Epithelial cell of esophagus (primary cell): ENCODE data around the gene COL13A1.

Source experiments
- DNase-seq: peaks from one replicate; pipeline ENCODE4 v3.0.0; 2010; ENCODE audit warnings: low read depth
- H3K4me3 ChIP-seq: 2 replicates; pipeline ENCODE4 v1.5.1; 2011; ENCODE audit warnings: mild to moderate bottlenecking, low read length, control low read depth
- TF ChIP-seq, protein P1 (sequence below): IDR thresholded peaks from 2 replicates; pipeline ENCODE4 v1.5.1; 2011; ENCODE audit warnings: low read depth, mild to moderate bottlenecking, low read length, control low read depth, inconsistent platforms; ENCODE audit not compliant: insufficient read depth; ENCODE audit errors: missing control alignments

Gene COL13A1

DNA sequence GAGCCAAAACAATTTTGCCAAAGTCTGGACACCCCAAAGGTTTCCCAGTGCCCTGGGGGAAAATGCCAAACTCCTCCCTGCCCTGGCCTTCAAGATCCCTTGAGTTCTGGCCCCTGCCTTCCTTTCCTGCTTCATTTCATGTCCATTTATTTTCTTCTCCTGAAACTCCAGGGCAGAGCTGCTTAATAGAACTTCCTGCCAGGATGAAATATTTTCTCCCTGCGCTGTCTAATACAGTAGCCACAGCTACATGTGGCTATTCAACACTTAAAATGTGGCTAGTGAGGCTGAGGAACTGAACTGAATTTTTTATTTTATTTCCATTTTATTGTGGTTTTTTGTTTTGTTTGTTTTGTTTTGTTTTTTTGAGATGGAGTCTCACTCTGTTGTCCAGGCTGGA, 49.6 kb downstream of the COL13A1 start:
- no peak overlapping the region for H3K4me3 ChIP-seq
- no peak for DNase-seq
- TF ChIP-seq, protein P1, sequence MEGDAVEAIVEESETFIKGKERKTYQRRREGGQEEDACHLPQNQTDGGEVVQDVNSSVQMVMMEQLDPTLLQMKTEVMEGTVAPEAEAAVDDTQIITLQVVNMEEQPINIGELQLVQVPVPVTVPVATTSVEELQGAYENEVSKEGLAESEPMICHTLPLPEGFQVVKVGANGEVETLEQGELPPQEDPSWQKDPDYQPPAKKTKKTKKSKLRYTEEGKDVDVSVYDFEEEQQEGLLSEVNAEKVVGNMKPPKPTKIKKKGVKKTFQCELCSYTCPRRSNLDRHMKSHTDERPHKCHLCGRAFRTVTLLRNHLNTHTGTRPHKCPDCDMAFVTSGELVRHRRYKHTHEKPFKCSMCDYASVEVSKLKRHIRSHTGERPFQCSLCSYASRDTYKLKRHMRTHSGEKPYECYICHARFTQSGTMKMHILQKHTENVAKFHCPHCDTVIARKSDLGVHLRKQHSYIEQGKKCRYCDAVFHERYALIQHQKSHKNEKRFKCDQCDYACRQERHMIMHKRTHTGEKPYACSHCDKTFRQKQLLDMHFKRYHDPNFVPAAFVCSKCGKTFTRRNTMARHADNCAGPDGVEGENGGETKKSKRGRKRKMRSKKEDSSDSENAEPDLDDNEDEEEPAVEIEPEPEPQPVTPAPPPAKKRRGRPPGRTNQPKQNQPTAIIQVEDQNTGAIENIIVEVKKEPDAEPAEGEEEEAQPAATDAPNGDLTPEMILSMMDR, result no peak

DNA sequence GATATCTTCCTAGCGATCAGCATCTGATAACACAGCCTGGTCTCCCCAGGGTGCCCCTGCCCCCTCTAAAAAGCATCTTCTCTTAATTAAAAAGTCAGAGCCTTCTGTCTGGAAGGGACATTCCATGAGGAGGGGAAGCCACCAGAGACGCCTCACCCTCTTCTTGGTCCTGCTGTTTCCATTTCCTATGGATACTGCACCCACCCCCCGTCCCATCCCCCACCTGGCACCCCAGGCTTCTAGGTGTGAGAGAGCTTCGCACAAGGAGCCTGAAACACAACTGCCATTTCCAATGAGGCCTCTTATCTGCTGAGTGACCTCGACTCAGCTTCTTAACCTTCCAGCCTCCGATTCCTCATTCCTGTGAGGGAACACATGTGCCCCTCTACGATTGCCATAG, 51.4 kb downstream of the COL13A1 start:
- DNase-seq, result no peak
- TF ChIP-seq, protein P1, result no peak
- H3K4me3 ChIP-seq, result no peak overlapping the region

DNA sequence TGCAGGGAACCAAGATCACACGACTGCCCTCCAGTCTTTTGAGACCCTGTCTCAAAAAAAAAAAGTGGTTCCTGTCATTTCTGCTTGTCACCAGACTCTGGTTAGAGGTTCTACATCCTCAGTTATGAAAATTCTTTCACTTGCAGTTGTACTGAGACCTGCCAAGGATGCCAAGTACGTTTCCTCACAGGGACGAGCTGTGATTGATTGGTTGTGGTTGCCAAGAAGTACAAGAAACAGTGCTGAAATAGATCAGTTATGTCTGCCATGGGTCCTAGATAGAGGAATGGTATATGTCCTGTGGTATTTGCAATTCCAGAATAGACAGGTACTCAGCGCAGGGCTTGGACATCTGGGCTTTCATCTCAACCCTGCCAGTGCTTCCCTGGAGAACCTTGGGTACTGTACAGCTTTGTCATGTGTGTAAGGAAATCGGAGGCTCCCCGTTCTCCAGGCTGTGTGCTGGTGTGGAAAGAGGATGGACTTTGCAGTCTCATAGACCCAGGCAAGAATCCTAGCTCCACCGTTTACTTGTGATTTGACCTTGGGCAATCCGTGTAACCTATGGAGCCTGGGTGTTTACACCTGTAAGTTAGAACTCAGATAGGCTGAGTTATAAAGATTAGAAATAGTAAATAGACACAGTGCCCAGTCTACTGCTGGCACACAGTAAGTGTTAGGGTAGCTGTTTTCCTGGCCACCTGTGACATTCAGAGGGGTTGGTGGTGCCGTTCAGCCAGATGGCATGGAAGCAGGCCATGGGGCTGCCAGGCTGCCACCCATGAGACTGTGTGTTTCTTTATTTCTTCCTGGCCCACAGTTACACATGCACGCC, 53.0 kb downstream of the COL13A1 start:
- no peak overlapping the region for H3K4me3 ChIP-seq
- TF ChIP-seq, protein P1, result no peak
- DNase-seq, result no peak

DNA sequence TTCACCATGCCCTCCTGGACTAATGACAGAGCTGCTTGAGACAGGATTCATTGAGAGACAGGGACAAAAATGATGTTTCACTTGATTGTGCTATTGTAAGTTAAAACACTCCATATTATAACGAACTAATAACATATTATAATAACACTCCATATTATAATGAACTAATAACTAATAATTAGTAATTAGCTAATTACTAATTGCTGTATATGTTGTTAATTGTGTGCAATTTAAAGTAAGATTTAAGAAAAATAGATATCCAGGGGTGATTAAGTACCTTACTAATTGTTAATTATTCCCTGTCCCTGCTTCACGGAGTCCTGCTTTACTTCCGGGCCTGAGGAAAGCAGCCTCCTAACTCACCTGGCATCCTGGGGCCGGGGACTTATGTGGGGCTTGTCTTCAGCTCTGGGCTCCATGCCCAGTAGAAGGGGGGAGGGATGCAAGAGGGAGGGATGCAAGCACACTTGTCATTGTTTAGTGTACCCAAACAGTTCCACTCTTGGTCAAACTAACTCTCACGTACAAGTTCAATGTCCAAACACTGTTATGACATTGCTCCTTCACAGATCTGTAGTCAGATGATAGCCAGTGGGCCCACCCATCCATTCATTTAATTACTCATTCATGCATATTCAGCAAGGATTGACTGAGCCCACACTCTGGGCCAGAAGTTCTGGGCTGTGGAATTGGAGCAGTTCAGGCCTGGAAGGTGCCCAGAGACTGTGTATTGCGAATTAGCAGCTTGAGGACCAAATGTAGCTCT, 53.8 kb downstream of the COL13A1 start:
- no peak for DNase-seq
- TF ChIP-seq, protein P1, result no peak
- H3K4me3 ChIP-seq, result no peak overlapping the region

DNA sequence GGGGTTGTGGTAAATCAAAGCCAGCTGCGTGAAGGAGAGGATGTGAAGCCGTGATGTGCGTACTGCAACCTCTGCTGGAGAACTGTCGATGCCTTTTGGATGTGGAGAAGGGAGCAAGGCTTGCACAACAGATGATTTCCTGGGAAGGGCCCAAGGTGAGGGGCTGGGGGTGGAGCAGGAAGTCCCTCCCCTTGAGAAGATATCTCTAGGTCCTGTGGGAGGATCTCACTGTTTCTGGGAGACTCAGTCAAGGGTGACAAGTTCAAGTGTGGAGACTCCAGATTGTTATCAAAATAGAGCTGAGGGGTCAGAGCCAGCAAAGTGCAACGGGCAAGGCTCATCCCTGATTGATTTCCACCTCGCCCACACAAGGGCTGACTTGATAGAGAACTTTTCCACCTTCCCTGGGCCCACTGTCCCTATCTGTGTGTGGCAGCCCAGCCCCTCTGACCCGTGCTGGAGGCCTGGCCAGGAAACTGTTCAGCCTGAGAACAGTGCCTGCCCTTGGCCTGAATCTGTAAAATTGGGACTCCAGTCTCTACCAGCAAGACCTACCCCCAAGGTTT, 55.0 kb downstream of the COL13A1 start:
- TF ChIP-seq, protein P1, result no peak
- no peak overlapping the region for H3K4me3 ChIP-seq
- no peak for DNase-seq

DNA sequence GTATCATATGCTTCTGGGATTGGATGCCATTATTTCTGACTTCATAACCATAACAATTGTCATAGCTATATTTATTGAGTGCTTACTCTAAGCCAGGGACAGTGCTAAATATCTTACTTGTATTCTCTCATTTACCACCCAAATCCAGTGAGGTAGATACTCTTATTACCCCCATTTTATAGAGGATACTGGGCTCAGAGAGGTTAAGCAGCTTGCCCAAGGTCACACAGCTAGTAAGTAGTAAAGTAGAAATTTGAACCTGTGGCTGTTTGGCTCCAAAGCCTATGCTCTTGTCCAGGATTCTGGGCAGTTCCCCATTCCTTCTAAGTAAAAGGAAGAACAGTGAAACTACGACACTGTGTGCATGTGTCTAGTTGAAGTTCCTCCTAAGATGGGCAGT, 56.5 kb downstream of the COL13A1 start:
- no peak for DNase-seq
- TF ChIP-seq, protein P1, result no peak
- H3K4me3 ChIP-seq, result no peak overlapping the region
